ENCODE data around the gene ZSWIM8.
A peak's percentile ranks its signal among the peaks of the same experiment; 100 is the strongest.
"Not testable (repeated sequence)": the region's sequence is repeated elsewhere in the genome, so short reads cannot be mapped to it uniquely, and the experiment has no call there.

ZSWIM8 gene

DNA sequence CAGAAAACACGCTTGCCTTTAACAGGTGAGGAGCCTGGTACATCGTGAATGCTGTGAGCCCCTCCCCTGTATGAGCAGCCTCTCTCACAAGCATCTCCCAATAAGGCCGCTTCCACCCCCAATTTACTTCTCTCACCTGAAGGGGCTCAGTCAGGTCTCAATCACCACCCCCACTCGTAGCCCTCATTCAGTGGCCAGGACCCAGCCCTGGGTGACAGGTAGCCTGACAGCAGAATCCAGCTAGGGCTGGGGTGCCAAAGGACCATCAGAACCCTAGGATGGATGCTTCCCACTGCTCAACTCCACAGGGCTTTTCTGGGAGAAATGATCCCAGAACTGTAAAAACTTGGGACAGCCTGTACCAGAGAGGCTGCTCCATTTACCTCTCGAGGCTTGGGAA is 32.4 kb downstream of the ZSWIM8 start:
- DNase-seq: no peak

DNA sequence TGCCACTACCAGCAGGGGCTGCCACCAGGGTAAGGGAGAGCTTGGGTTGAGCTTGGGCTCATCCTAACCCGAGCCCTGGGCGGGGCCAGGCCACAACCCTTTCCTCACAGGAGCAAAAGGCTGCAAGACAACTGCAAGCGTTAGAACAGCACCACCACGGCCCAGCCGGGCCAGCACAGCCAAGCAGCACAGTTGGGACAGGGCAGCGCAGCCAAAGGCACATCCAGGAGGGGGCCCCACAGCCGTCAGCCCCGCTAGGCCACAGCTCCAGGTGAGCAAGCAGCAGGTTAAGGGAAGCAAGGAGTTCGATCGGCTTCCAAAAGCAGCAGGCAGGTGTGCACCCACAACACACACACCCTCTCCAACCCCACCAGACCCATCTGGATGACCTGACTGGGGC is 33.0 kb downstream of the ZSWIM8 start:
- no peak for DNase-seq

DNA sequence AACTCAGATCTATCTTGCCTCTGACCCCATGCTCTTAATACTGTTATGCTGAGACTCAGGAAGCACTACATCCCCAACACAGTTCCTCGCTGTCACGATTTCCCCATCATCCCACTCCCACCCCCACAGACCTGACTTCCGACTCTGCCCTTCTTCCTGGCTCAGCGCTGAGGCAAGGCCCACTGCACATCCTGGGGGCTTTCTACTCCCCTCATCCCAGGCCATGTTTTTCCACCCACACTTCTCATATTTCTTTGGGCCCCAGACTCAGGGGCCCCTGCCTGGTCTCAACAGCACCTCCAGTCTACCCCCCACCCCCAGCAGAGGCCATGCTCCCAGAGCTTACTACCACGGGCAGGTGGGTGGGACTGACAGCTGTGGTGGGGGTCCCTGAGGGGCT is 33.7 kb downstream of the ZSWIM8 start:
- no peak for DNase-seq

DNA sequence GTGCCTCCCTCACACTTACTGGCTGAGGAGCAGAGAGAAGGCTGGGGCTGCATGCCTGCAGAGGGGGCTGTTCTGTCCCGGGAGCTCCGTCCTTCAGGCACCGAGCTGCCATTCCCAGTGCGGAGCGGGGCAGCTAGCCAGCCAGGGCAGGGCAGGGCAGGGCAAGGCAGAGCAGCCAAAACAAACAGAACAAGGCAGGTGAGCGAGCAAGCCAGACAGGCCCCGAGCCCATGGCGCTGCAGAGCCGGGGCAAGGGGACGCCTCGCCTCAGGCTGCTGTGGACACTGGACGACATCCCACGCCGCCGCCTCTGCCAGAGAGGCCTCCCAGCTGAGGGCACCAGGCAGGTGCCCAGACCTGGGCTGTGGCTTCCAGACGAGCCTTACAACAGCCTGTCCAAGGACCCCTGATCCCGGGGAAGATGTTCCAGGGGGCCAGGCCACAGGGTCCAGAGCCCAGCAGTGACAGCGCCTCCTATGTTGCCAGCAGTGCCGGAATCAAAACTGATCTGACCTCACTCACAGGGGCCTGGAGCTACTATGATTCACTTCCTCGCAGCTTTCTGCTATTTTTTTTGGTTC is 34.2 kb downstream of the ZSWIM8 start:
- DNase-seq: no peak

DNA sequence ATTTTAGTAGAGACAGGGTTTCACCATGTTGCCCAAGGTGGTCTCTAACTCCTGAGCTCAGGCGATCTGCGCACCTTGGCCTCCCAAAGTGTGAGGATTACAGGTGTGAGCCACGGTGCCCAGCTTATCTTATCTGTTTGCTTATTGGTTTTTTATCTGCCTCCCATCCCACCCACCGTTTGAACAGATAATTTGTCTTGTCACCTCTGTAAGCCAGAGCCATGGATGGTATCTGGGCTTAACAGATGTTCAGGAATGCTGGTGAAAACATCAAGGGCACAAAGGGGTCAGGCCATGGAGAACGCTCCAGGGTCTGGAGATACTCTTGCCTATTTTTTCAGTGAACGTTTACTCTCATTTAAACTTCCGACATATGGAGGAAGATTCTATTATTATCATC is 38.0 kb downstream of the ZSWIM8 start:
- no peak for DNase-seq

DNA sequence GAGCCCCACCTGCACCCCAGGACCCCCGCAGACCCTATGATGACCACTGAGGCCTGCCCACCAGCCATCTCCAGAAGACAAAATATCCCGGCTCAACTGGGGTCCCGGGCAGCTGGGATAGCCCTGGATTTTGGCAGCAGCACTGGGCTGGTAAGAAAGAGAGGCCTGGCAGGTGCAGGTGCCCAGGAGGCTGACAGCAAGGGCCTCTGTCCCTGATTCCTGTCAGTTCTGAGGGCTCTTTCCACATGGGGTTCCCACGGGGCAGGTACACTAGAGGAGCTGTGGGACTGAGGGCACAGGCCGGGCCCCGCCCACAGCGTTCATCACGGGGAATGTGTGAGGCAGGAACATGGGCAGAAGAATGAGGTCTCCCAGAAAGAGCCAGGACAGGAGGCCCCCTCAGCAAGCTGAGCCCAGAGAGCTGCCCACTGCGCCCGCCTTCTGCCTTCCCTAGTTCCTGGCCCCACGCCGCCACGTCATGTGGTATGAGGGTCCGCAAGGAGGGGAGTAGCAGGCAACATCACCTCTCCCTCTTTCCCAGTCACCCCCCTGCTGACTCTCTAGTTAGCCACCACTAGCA is 38.8 kb downstream of the ZSWIM8 start:
- no peak for DNase-seq

DNA sequence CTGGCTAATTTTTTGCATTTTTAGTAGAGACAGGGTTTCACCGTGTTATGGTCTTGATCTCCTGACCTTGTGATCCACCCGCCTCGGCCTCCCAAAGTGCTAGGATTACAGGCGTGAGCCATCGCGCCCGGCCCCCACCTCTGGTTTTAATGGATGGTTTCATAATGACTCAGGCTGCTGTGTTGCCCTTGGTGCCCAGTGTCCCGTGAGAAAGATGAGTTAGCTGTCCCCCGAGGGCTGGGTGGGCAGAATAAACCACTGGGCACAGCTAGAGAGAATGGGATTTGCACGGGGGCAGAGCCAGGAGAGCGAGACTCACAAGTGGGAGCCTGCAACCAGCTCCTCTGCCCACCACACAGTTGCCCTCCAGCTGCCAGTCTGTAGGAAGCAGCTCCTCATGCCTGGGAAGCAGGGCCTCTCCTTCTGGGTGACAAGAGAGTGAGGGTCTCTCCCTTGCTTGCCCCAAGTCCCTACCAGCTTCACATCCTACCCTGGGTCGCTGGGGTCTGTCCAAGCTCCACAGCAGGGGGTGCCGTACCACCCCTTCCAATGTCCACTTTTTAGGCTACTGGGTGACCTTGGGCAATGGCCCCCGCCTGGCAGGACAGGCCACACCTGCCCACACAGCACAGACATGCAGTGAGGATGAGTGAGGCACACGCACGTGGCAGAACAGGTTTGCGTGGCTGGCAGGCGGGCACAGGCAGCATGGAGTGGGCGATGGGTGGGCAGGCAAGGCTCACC is 42.1 kb downstream of the ZSWIM8 start:
- no peak for DNase-seq

DNA sequence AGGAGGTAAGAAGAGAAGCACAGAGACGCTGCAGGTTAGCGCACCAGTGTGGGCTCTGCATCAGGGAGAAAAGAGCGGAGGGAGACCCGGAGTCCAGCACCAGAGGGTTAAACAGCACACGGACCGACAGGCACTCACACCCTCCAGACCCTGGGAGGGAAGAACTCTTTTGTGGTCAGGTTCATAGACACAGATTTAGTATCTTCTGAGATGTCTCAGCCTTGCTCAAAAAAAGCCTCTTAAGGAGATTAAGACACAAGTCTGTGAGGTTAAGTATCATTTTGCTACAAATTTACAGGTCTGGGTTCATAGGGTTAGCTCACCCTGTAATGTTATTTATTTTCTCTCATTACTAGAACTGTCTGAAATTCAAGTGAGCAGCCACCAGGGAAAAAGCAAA is 42.8 kb downstream of the ZSWIM8 start:
- DNase-seq: no peak

DNA sequence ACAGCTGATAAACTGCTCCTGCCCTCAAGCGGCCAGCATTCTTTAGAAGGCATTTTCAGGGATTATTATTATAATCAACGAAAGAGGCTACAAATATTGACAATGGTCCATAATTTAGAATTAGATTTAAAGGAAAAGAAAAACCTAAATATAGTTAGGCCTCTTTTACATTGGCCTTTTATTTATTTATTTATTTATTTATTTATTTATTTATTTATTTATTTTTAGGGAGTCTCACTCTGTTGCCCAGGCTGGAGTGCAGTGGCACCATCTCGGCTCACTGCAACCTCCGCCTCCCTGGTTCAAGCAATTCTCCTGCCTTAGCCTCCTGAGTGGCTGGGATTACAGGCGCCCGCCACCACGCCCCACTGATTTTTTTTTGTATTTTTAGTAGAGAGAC is 43.7 kb downstream of the ZSWIM8 start:
- not testable (repeated sequence) for DNase-seq

DNA sequence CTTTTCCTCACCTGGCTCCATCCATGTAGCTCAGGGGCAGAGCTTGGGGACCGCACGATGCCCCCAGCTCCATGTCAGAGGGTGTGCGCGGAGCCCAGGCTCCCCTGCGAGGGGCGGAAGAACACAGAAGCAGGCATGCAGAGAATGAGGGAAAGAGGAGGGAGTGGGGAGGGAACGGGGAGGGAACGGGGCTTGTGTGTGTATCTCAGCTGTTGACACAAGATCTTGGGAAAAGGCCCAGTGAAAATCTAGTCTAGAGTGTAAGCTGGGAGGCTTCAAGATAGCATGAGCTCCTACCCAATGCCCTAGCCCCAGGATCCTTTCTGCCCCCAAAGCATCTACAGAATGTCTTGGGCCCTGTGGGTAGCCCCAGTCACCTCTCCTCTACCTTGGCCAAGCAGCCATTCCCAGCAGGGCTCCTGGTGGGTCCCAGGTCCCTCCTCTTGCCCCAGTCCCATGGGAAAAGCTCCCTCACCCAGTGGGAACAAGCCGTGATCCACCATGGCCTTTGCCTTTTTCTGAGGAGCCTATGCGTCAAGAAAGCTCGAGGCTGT is 51.1 kb downstream of the ZSWIM8 start:
- DNase-seq: no peak

DNA sequence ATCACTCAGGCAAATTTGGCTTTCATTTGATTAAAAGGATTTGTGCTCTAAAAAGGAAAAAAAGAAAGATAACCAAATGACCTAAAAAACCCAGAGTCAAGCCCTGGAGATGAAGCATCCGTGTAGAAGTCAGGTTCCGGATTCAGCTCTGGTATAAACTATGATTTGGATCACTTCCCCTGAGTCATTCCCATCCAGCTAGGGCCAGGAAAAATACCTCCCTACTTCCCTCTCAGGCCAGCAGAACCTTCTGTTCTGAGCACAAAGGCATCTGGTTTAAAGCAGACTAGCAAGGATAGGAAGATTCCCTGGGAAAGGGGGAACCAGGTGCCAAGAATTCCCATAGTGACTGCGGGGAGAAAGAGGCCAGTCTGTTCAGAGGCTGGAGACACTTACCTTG is 51.7 kb downstream of the ZSWIM8 start:
- no peak for DNase-seq

DNA sequence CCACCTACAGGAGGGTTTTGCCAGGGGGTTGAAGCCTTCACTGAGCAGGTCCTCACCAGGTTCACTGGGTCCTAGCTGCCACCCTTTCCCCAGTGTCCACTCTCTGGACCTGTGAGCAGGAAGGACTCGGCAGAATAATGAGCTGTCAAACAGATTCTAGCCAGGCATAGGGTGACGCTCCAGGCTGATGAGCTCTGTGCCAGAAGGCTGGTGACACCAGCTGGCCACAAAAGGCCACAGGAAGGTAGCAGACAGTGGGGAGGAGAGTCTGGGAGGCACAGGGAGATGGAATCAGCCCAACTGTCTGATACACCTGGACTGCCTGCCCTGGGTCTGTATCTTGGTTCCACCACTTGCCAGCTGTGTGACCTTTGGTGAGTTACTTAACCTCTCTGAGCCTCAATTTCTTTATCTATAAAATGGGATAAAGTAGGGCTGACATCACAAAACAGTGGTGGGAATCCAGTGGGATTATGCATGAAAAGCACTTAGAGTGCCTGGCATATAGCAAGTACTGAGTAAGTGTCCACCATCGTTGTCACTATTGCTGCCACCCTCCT is 52.7 kb downstream of the ZSWIM8 start:
- DNase-seq: no peak

DNA sequence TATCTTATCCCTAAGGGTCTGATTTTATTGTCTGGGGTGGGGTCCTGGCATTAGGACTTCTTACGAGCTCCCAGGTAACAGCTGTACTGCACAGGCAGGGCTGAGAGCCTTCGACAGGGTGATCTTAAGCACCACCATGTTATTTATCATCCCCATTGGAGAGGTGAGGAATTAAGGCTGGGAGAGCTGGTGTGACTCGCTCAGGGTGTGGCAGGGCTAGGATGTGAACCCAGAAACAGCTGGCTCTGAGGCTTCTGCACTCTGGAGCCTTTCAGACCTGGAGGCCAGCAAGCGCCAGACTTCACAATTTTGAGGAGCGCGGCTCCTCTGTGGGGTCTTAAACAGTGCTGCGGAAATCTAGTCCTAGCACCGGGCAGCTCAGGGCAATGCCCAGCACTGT is 53.4 kb downstream of the ZSWIM8 start:
- DNase-seq: no peak

DNA sequence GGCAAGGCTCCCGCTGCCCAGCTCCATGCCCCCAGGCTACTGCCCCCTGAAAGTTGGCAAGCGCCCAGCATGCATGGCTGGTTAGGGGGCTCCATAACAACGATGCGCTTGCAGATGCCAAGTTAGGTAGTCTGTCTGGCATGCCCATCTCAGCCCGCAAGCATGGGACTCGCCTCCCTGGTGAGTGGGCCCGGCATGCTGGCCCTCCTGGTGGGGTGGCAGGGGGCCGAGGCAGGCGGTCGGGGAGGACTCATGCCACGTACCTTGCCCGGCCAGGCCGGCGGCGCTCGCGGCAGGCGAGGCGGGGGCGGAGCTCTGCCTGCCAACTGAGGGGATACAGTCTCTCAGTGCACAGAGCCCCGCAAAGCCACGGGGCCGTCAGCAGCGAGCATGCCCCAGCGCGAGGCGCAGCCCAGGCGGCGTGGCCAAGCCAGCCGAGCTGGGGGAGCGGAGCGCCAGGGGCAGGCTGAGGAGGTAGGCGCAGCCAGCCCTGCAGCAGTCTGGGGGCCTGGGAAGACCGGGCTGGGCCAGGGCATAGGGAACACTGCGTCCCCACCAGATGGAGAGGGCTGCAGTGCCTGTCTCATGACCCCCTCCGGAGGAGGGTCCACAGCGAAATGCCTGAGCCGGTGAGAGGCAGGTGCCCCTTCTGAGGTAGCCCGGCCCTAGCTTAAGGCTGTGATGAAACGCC is 54.0 kb downstream of the ZSWIM8 start:
- no peak for DNase-seq

DNA sequence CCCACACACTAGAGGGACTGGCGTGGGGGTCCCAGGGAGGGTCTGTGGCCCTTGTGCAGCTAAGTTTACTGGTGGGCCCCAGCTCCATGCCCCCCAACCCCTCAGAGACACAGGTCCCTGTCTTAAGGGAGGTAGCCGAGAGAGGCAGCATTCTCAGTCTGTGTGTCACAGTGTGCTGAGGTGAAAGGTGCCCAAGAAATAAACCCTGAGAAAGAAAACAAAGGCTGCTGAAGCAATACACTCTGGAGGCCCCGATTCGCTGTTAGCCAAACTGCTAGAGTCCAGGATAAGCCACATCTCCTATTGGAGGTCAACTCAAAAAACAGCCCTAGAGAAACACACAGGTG is 54.6 kb downstream of the ZSWIM8 start:
- no peak for DNase-seq

DNA sequence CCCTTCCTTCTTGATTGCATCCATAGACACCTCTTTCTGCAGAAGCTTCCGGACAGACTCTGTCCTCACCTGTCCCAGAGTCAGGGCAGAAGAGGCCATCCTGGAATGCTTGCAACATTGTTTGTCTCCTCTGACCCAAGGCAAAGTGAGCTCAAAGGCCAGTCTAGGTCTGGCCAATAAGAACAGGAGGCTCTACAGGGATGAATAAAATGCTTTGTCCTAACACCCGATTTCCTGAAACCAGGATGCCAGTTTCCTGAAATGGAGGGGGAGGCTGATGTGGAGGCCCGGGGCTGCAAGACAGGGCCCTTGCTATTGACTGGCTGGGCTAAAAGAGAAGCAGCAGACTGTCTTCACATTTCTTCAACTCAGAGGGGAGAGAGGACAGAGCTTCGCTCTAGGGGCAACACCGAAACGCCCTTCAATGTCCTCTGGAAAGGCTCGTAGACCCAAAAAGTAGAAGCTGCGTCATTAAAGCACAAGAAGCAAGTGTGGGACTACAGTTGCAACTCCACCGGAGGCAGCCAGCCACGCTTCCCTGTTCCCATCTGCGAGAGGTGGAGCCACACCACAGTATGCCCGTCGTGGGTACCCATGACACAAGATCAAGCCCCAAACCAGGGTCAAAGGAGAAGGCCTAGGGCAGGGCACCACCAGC is 55.1 kb downstream of the ZSWIM8 start:
- DNase-seq: no peak

DNA sequence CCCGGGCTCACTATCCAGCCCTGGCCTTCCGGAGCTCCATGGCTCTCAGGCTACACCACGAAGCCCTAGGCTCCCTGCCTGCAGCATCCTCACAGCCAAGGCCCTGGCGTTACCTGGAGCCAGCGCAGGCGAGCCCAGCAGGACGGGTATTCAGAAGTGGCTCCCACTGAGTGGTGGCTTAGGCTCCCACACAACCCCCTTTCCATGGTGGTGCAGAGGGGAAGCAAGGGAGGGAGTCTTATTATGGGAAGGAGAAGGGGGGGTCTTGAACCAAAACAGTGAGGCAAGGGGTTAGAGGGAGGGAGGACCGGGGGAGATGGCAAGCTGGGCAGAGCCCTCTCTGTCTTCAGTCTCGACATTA is 55.6 kb downstream of the ZSWIM8 start:
- no peak for DNase-seq

DNA sequence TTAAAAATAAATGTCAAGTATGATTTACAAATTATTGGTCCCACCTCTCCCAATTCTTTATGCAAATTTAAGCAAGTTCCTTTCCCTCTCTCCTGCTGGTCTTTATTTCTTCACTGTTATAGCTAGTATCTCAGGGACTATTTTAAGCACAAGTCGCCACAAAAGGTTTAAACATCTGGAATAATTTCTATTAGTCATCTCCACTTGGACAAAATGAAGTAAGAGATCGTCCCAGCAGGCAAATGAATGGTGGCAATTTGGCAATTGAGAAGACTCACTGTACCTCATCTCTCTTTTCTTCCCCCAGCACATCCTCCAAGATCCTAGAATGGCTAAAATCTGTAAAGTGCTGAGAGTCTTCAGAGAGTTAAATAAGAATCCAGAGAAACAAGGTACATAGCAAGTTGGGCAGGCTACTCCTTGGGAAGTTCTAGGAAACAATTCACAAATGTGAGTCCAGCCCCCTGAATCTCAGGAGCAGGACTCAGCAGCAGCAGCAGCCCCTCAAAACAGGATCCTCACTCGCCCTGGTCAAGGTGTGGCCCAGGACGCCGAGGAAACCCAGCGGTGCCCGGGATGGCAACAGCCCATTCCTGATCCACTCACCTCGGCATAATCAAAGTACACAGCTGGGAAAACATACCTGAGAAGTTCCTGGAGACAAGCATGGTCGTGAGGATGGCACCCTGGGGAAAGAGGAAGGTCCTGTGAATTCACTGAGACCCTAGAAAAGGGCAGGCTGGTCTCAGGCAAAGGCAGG is 56.3 kb downstream of the ZSWIM8 start:
- DNase-seq: no peak

DNA sequence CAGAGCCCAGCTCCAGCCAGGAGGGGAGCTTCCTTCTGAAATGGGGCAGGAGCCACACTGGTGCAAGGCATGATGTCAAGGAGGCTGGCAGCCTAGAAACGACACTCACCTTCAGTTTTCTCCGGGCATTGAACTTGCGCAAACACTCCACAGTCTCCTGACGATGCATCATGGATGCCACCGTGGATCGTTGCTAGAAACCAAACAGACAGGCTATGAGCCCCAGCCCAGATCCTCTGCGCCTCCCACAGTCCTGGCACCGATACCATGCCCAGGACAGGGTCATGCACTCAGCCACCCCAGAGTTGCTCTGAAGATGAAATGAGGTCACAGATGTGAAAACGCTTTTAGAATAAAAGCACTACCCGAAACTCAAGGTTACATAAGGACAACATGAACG is 56.9 kb downstream of the ZSWIM8 start:
- DNase-seq: no peak

DNA sequence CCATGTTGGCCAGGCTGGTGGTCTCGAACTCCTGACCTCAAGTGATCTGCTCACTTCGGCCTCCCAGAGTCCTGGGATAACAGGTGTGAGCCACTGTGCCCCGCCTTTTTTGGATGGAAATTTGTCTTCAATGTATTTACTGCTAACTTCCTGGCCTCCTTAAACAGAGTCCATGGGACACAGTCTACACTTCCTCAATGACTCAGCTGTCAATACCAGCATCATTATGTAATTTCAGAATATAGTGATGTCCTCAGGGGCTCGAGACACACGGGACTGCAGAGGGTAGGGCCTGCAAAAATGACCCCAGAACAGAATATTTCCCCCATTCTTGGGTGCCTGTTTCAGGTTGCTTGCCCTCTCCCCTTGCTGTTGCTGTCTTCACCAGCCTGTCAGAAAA is 57.9 kb downstream of the ZSWIM8 start:
- no peak for DNase-seq

DNA sequence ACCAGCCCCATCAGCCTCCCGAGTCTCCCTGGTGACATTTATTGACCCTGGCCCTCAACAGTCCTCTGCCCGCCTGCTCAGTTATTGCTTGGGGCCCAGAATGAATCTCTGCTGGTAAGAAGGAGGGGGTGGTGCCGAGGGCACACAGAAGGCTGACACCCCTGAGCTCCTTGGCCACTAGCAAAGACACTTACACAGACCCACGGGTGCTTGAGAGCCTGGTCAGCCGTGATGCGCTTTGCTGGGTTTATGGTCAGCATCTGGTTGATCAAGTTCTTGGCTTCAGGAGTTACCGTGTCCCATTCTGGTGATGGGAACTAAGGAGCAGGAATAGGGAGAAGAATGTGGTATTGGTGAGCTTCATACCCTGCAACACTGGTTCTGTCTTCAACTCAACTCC is 61.6 kb downstream of the ZSWIM8 start:
- DNase-seq: no peak

DNA sequence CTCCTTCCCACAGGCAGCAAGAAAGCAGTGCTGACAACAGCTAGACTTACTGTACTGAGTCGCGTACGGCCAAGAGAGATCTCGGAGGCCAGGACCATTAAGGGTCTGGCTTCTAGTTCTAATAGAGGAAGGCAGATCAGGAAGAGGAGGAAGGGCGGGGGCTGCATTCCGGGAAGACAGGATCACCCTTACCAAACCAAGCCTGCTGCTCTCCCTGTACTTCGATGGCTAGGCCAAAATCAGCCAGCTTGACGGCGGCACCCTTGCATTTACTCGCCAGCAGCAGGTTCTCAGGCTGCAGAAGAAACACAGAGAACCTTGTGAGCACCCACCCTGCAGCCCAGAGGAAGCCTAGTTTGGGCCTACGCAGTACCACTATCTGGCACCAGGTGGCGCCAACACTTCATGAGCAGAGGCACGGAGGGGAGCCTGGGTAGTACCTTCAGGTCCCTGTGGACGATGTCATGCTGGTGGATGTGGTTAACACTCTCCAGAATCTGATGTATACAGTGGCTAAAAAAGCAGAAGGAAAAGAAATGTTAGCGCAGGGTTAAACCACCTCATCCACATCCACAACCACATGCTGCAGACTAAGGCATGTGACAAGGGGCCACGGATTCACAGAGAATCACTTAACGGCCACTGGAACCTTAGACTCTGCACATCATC is 63.5 kb downstream of the ZSWIM8 start:
- peak; percentile 89 to 93 for DNase-seq
